B cell (primary cell): Measurements from ENCODE around the gene CSMD2. TPM values are rescaled to one million over a fixed set of nuclear protein-coding genes. Genes with fewer than 3 reads are reported as not detected.

Experiments used
- ATAC-seq: fragments of 200-7000 bp; cut with Tn5 transposase; one replicate; pipeline ENCODE4 v1.10.0; 2021; ENCODE audit warnings: low read depth, mild to moderate bottlenecking, moderate number of reproducible peaks, moderate library complexity
- CTCF ChIA-PET: fragments of 350-600 bp; sonication (Branson Sonifier 250); formaldehyde crosslinking; loops from one replicate; lab custom pipeline; 2021; ENCODE audit warnings: antibody characterized with exemption, inconsistent platforms; lab: Charles Lee
- POLR2A ChIA-PET: fragments of 350-600 bp; sonication (Branson Sonifier 250); formaldehyde crosslinking; loops from one replicate; lab custom pipeline; 2021; ENCODE audit warnings: antibody characterized with exemption; lab: Charles Lee
- DNase-seq: peaks from one replicate; pipeline ENCODE4 v3.0.0; 2013
- H2AFZ ChIP-seq: 2 replicates; pipeline ENCODE4 v1.6.1; 2012; ENCODE audit warnings: mild to moderate bottlenecking, low read depth, low read length; ENCODE audit not compliant: insufficient read depth, poor library complexity, severe bottlenecking
- H3K27ac ChIP-seq, 2 donors: 1 replicate in 1 of 2; 2 replicates in 1 of 2; pipeline ENCODE4 v1.5.1; 2012 to 2013; ENCODE audit warnings: low read length in 2 of 2, mild to moderate bottlenecking in 2 of 2, moderate library complexity in 1 of 2
- H3K27me3 ChIP-seq, 4 experiments: fragments of 200-600 bp in 1 of 4; sonication (generic) in 1 of 4; replicated peaks in 1 of 4; 1 replicate in 2 of 4; 2 replicates in 2 of 4; pipeline versions ENCODE4 v1.6.1 to v1.7.0; 2013 to 2016; ENCODE audit warnings: low read length in 3 of 4, mild to moderate bottlenecking in 2 of 4, mixed read lengths in 1 of 4, moderate library complexity in 1 of 4; ENCODE audit not compliant: insufficient read depth in 4 of 4, control insufficient read depth in 3 of 4; ENCODE audit errors: control extremely low read depth in 1 of 4
- H3K36me3 ChIP-seq, 2 experiments: replicated peaks in 1 of 2; 1 replicate in 1 of 2; 2 replicates in 1 of 2; pipeline versions ENCODE4 v1.6.1 to v1.7.1; 2013; ENCODE audit warnings: low read length in 1 of 2; ENCODE audit not compliant: insufficient read depth in 2 of 2, control insufficient read depth in 1 of 2; ENCODE audit errors: control extremely low read depth in 1 of 2, extremely low read depth in 1 of 2
- H3K4me1 ChIP-seq, 2 donors: fragments of 200-600 bp in 1 of 2; sonication (generic) in 1 of 2; 1 replicate in 1 of 2; 2 replicates in 1 of 2; pipeline versions ENCODE4 v1.5.1 to v1.6.1; 2013 to 2017; ENCODE audit warnings: low read length in 2 of 2; ENCODE audit not compliant: control insufficient read depth in 2 of 2, insufficient read depth in 2 of 2
- H3K4me2 ChIP-seq: replicated peaks from 2 replicates; pipeline ENCODE3; 2012; ENCODE audit warnings: mild to moderate bottlenecking, low read depth, low read length; ENCODE audit not compliant: poor library complexity, severe bottlenecking
- H3K4me3 ChIP-seq, 5 experiments: fragments of 200-600 bp in 1 of 5; sonication (generic) in 1 of 5; 1 replicate in 3 of 5; 2 replicates in 2 of 5; pipeline versions ENCODE4 v1.5.1 to v1.7.0; 2011 to 2016; ENCODE audit warnings: low read length in 4 of 5, mild to moderate bottlenecking in 4 of 5, low read depth in 2 of 5, control low read depth in 1 of 5, moderate library complexity in 1 of 5; ENCODE audit not compliant: insufficient read depth in 1 of 5; ENCODE audit errors: control extremely low read depth in 1 of 5, extremely low read depth in 1 of 5
- H3K79me2 ChIP-seq: fragments of 200-600 bp; sonication (generic); one replicate; pipeline ENCODE4 v1.6.0; 2016; ENCODE audit warnings: low read length; ENCODE audit not compliant: control insufficient read depth, insufficient read depth
- H3K9ac ChIP-seq: fragments of 200-600 bp; sonication (generic); 2 replicates; pipeline ENCODE4 v1.6.1; 2017; ENCODE audit warnings: mild to moderate bottlenecking, low read length, moderate library complexity
- H3K9me3 ChIP-seq, 3 donors: one replicate each; pipeline versions ENCODE4 v1.6.1 to v1.7.1; 2013; ENCODE audit warnings: low read length in 2 of 3; ENCODE audit not compliant: control insufficient read depth in 2 of 3, insufficient read depth in 1 of 3; ENCODE audit errors: control extremely low read depth in 1 of 3
- H4K20me1 ChIP-seq: 2 replicates; pipeline ENCODE4 v1.6.0; 2012; ENCODE audit warnings: mild to moderate bottlenecking, low read length; ENCODE audit not compliant: insufficient read depth, control insufficient read depth, poor library complexity, severe bottlenecking
- H3K27ac Mint-ChIP-seq: one replicate; pipeline ENCODE4 v1.8.0; 2021; ENCODE audit warnings: mixed read lengths
- H3K27me3 Mint-ChIP-seq: one replicate; pipeline ENCODE4 v1.8.0; 2021; ENCODE audit warnings: mixed read lengths
- H3K4me1 Mint-ChIP-seq: one replicate; pipeline ENCODE4 v1.8.0; 2021; ENCODE audit warnings: mixed read lengths
- H3K4me3 Mint-ChIP-seq: one replicate; pipeline ENCODE4 v1.8.0; 2021; ENCODE audit warnings: mixed read lengths
- H3K9me3 Mint-ChIP-seq: one replicate; pipeline ENCODE4 v1.8.0; 2022; ENCODE audit warnings: mixed read lengths; ENCODE audit not compliant: insufficient read depth
- CTCF ChIP-seq: fragments of 200-600 bp; IDR thresholded peaks from one replicate; pipeline ENCODE4 v1.8.0; 2022; ENCODE audit warnings: antibody characterized with exemption, mild to moderate bottlenecking
- EZH2 ChIP-seq: IDR thresholded peaks from 2 replicates; pipeline ENCODE4 v1.6.1; 2012; ENCODE audit warnings: borderline replicate concordance, low read depth, mild to moderate bottlenecking, moderate library complexity, low read length; ENCODE audit not compliant: insufficient read depth, poor library complexity, severe bottlenecking
- WGBS: methylation state at CpG from one replicate; pipeline ENCODE4 v1.1.5; 2013; ENCODE audit warnings: missing lambda C conversion rate; ENCODE audit not compliant: insufficient coverage; 5-methylcytosine and 5-hydroxymethylcytosine counted together
- intact Hi-C: fragments of 100-400 bp; cut with micrococcal nuclease; formaldehyde crosslinking; loops from one replicate; pipeline ENCODE4 v1.10.0; 2022
- polyA plus RNA-seq: library from polyadenylated mRNA; depleted of rRNA; stranded (reverse); fragments of >200 nt; gene quantifications from 2 replicates; pipeline ENCODE4 v1.2.3, GENCODE V29; 2012
- total RNA-seq, 2 donors: library from RNA; stranded (reverse); fragments of 120-200 nt in 1 of 2; gene quantifications; 1 replicate in 1 of 2; 2 replicates in 1 of 2; pipeline versions ENCODE4 v1.2.3 to v1.2.4, GENCODE V29; 2013 to 2022

The CSMD2 gene
- total and polyA plus RNA-seq, 2 donors (not counting 1 experiment from before 2014, with no cell fraction given), result not detected

- Mint-ChIP-seq H3K27me3 (peaks cover 7% of the 10 kb centered on the region), H3K4me3 (no peak overlapping the region), H3K27ac (no peak overlapping the region), H3K9me3 (no peaks in the 10 kb centered on the region), H3K4me1 (no peaks in the 10 kb centered on the region)
- no peak for TF ChIP-seq CTCF
- no peak for TF ChIP-seq EZH2
- no peak overlapping the region for H3K27ac ChIP-seq
- CTCF ChIA-PET, result interaction anchor here (2.1 kb wide), 1 partner anchor 21 kb away, joined by 6 read pairs; no protein-coding TSS in a partner anchor
- DNase-seq (no peak), ATAC-seq (no peak)
- no peaks in the 10 kb centered on the region for H3K4me1 ChIP-seq
- H3K79me2 ChIP-seq, result no peaks in the 10 kb centered on the region
- H3K9ac ChIP-seq, result no peak overlapping the region
- H3K9me3 ChIP-seq, result no peaks in the 10 kb centered on the region
- H3K4me2 ChIP-seq, result no peak overlapping the region
- no peak overlapping the region for H3K4me3 ChIP-seq
- H4K20me1 ChIP-seq, result no peaks in the 10 kb centered on the region
- WGBS, result 62% methylated on average over 4 of the region's 7 CpGs
- H3K36me3 ChIP-seq, result no peaks in the 10 kb centered on the region
- intact Hi-C loops, result no loop called here
- POLR2A ChIA-PET, result no interaction called here
- H3K27me3 ChIP-seq, result no peaks in the 10 kb centered on the region
- no peak overlapping the region for H2AFZ ChIP-seq
These were observed 510.7 kb downstream of the CSMD2 start for GRCh38 chr1:33654267-33654834.

- H3K9ac ChIP-seq, result no peak overlapping the region
- CTCF ChIA-PET, result interaction anchor here (1.9 kb wide), 1 partner anchor 20 kb away, joined by 6 read pairs; no protein-coding TSS in a partner anchor
- no peaks in the 10 kb centered on the region for H3K9me3 ChIP-seq
- no peak overlapping the region for H3K4me3 ChIP-seq
- ATAC-seq (no peak), DNase-seq (no peak)
- H3K36me3 ChIP-seq, result no peaks in the 10 kb centered on the region
- Mint-ChIP-seq H3K27me3 (peaks cover 7% of the 10 kb centered on the region), H3K27ac (no peak overlapping the region), H3K4me1 (no peaks in the 10 kb centered on the region), H3K4me3 (no peak overlapping the region), H3K9me3 (no peaks in the 10 kb centered on the region)
- POLR2A ChIA-PET, result no interaction called here
- no peak overlapping the region for H3K27ac ChIP-seq
- H3K4me1 ChIP-seq, result no peaks in the 10 kb centered on the region
- TF ChIP-seq EZH2 (no peak), CTCF (no peak)
- 98% methylated on average over 7 of the region's 12 CpGs for WGBS
- no peaks in the 10 kb centered on the region for H4K20me1 ChIP-seq
- H2AFZ ChIP-seq, result no peak overlapping the region
- intact Hi-C loops, result no loop called here
- no peaks in the 10 kb centered on the region for H3K27me3 ChIP-seq
- H3K4me2 ChIP-seq, result no peak overlapping the region
- H3K79me2 ChIP-seq, result no peaks in the 10 kb centered on the region
These were observed 511.8 kb downstream of the CSMD2 start for GRCh38 chr1:33653226-33653625.
